ELR (cell line): ENCODE measurements around the gene SLC6A19.

Experiments
- DNase-seq: peaks from one replicate; pipeline ENCODE4 v3.0.0-alpha.2; 2015; ENCODE audit warnings: low read depth

Gene SLC6A19

GRCh38 chr5:1209896-1210776, 8.7 kb downstream of the SLC6A19 start:
- no peak for DNase-seq

- DNase-seq, result no peak
Observed at GRCh38 chr5:1210832-1211251, 9.4 kb downstream of the SLC6A19 start.

- DNase-seq, result no peak
Observed at GRCh38 chr5:1211701-1212100, 10.3 kb downstream of the SLC6A19 start.

- DNase-seq, result no peak
Observed at GRCh38 chr5:1212271-1212670, 10.9 kb downstream of the SLC6A19 start.

- no peak for DNase-seq
Observed at GRCh38 chr5:1212881-1213280, 11.5 kb downstream of the SLC6A19 start.

GRCh38 chr5:1213508-1214162, 12.2 kb downstream of the SLC6A19 start:
- no peak for DNase-seq

GRCh38 chr5:1214163-1214935, 13.0 kb downstream of the SLC6A19 start:
- DNase-seq, result no peak

GRCh38 chr5:1214936-1215220, 13.5 kb downstream of the SLC6A19 start:
- no peak for DNase-seq

- no peak for DNase-seq
Observed at GRCh38 chr5:1215320-1216096, 14.1 kb downstream of the SLC6A19 start.

GRCh38 chr5:1216211-1216917, 15.0 kb downstream of the SLC6A19 start:
- no peak for DNase-seq

- no peak for DNase-seq
Observed at GRCh38 chr5:1216918-1217295, 15.5 kb downstream of the SLC6A19 start.

- no peak for DNase-seq
Observed at GRCh38 chr5:1217596-1218206, 16.3 kb downstream of the SLC6A19 start.

- no peak for DNase-seq
Observed at GRCh38 chr5:1218351-1219080, 17.1 kb downstream of the SLC6A19 start.

GRCh38 chr5:1219098-1219767, 17.8 kb downstream of the SLC6A19 start:
- DNase-seq, result no peak

GRCh38 chr5:1219768-1220100, 18.3 kb downstream of the SLC6A19 start:
- no peak for DNase-seq

- DNase-seq, result no peak
Observed at GRCh38 chr5:1220351-1220750, 19.0 kb downstream of the SLC6A19 start.

GRCh38 chr5:1220831-1221230, 19.4 kb downstream of the SLC6A19 start:
- no peak for DNase-seq

GRCh38 chr5:1221721-1222120, 20.3 kb downstream of the SLC6A19 start:
- no peak for DNase-seq

GRCh38 chr5:1222147-1222546, 20.8 kb downstream of the SLC6A19 start:
- no peak for DNase-seq
